ENCODE results near the gene ZNF532.

Gene ZNF532

GRCh38 chr18:58937071-58937886 lies 72.6 kb downstream of the ZNF532 start:
- no peak for DNase-seq (ENCODE audit: low read depth in 2 of 2)

GRCh38 chr18:58937887-58938267 lies 73.2 kb downstream of the ZNF532 start:
- DNase-seq (ENCODE audit: low read depth in 2 of 2): no peak

GRCh38 chr18:58941426-58942099 lies 76.9 kb downstream of the ZNF532 start:
- DNase-seq (ENCODE audit: low read depth in 2 of 2): no peak

- DNase-seq (ENCODE audit: low read depth in 2 of 2): no peak
Observed at GRCh38 chr18:58943896-58944295, 79.2 kb downstream of the ZNF532 start.

GRCh38 chr18:58947136-58947732 lies 82.6 kb downstream of the ZNF532 start:
- no peak for DNase-seq (ENCODE audit: low read depth in 2 of 2)

- no peak for DNase-seq (ENCODE audit: low read depth in 2 of 2)
Observed at GRCh38 chr18:58949031-58949430, 84.4 kb downstream of the ZNF532 start.

GRCh38 chr18:58951986-58952702 lies 87.5 kb downstream of the ZNF532 start:
- no peak for DNase-seq (ENCODE audit: low read depth in 2 of 2)

- no peak for DNase-seq (ENCODE audit: low read depth in 2 of 2)
Observed at GRCh38 chr18:58952858-58953257, 88.2 kb downstream of the ZNF532 start.

- no peak for DNase-seq (ENCODE audit: low read depth in 2 of 2)
Observed at GRCh38 chr18:58953627-58954026, 89.0 kb downstream of the ZNF532 start.

- DNase-seq (ENCODE audit: low read depth in 2 of 2): no peak
Observed at GRCh38 chr18:58955001-58955400, 90.3 kb downstream of the ZNF532 start.

- DNase-seq (ENCODE audit: low read depth in 2 of 2): no peak
Observed at GRCh38 chr18:58955738-58956137, 91.1 kb downstream of the ZNF532 start.

- no peak for DNase-seq (ENCODE audit: low read depth in 2 of 2)
Observed at GRCh38 chr18:58958628-58959027, 94.0 kb downstream of the ZNF532 start.

- DNase-seq (ENCODE audit: low read depth in 2 of 2): no peak
Observed at GRCh38 chr18:58960508-58960907, 95.8 kb downstream of the ZNF532 start.

- DNase-seq (ENCODE audit: low read depth in 2 of 2): no peak
Observed at GRCh38 chr18:58960946-58961722, 96.5 kb downstream of the ZNF532 start.

GRCh38 chr18:58962336-58962735 lies 97.7 kb downstream of the ZNF532 start:
- DNase-seq (ENCODE audit: low read depth in 2 of 2): no peak

GRCh38 chr18:58965291-58966004 lies 100.8 kb downstream of the ZNF532 start:
- no peak for DNase-seq (ENCODE audit: low read depth in 2 of 2)

GRCh38 chr18:58966005-58966677 lies 101.5 kb downstream of the ZNF532 start:
- no peak for DNase-seq (ENCODE audit: low read depth in 2 of 2)

GRCh38 chr18:58966704-58967103 lies 102.0 kb downstream of the ZNF532 start:
- DNase-seq (ENCODE audit: low read depth in 2 of 2): no peak

- DNase-seq (ENCODE audit: low read depth in 2 of 2): no peak
Observed at GRCh38 chr18:58967751-58968254, 103.1 kb downstream of the ZNF532 start.

All from stimulated activated CD8-positive, alpha-beta memory T cell treated with anti-CD3 and anti-CD28 coated beads, Interleukin-7, amount 100 ng/mL, for 1 hour (primary cell).